Testis (tissue), 3 donors: ENCODE measurements around the gene CR2. TPM values are rescaled to one million over a fixed set of nuclear protein-coding genes. Genes with fewer than 3 reads are reported as not detected.
A peak's percentile ranks its signal among the peaks of the same experiment; 100 is the strongest.
"Not testable (repeated sequence)": the region's sequence is repeated elsewhere in the genome, so short reads cannot be mapped to it uniquely, and the experiment has no call there.

ENCODE experiments used
- DNase-seq: peaks from one replicate; pipeline ENCODE4 v3.0.0-alpha.2; 2019
- H3K27ac ChIP-seq, 2 donors: fragments of 200-600 bp; sonication (generic); one replicate each; pipeline ENCODE4 v1.5.1; 2019
- H3K27me3 ChIP-seq: fragments of 200-600 bp; sonication (generic); one replicate; pipeline ENCODE4 v1.5.1; 2019
- H3K36me3 ChIP-seq: fragments of 200-600 bp; sonication (generic); one replicate; pipeline ENCODE4 v1.5.1; 2017; ENCODE audit warnings: low read depth; ENCODE audit errors: missing control alignments
- H3K4me1 ChIP-seq: fragments of 200-600 bp; sonication (generic); one replicate; pipeline ENCODE4 v1.5.1; 2019
- H3K4me3 ChIP-seq, 2 donors: fragments of 200-600 bp; sonication (generic); one replicate each; pipeline ENCODE4 v1.5.1; 2017 to 2019
- H3K9me3 ChIP-seq: fragments of 200-600 bp; sonication (generic); one replicate; pipeline ENCODE4 v1.5.1; 2017
- POLR2A ChIP-seq: fragments of 450-650 bp; IDR thresholded peaks from one replicate; pipeline ENCODE4 v1.6.1; 2017; ENCODE audit warnings: antibody characterized with exemption, mild to moderate bottlenecking, moderate library complexity
- WGBS, 2 donors: methylation state at CpG; one replicate each; pipeline ENCODE4 v1.1.5; 2018; 5-methylcytosine and 5-hydroxymethylcytosine counted together
- intact Hi-C: fragments of 100-400 bp; cut with DNase I; formaldehyde crosslinking; loops from one replicate; pipeline ENCODE4 v1.15.1; 2023; ENCODE audit warnings: low total_unique reads
- polyA plus RNA-seq: library from polyadenylated mRNA; stranded (reverse); fragments of 350-450 nt; fragmentation: Illumina TruSeq; extraction: RNeasy Lipid Tissue Mini Kit (QIAGEN cat#74804); gene quantifications from one replicate; pipeline ENCODE4 v1.2.3, GENCODE V29; 2014; ENCODE audit warnings: low read depth, low replicate concordance; ENCODE audit not compliant: insufficient read depth
- total RNA-seq, 2 donors: library from RNA; depleted of rRNA; stranded (reverse); fragments of >200 nt; gene quantifications; one replicate each; pipeline ENCODE4 v1.2.3, GENCODE V29; 2016
- TF ChIP-seq, protein P1 (sequence below), 3 experiments: fragments of 450-650 bp in 2 of 3; fragments of 200-600 bp in 1 of 3; sonication (generic) in 1 of 3; IDR thresholded peaks; one replicate each; pipeline ENCODE4 v1.5.1; 2016 to 2019; ENCODE audit warnings: antibody characterized with exemption in 3 of 3, mild to moderate bottlenecking in 2 of 3, moderate library complexity in 1 of 3

The CR2 gene
- total and polyA plus RNA-seq, 3 donors from 2014 or later: 0.80 to 1.5 (median 1.3) TPM

DNA sequence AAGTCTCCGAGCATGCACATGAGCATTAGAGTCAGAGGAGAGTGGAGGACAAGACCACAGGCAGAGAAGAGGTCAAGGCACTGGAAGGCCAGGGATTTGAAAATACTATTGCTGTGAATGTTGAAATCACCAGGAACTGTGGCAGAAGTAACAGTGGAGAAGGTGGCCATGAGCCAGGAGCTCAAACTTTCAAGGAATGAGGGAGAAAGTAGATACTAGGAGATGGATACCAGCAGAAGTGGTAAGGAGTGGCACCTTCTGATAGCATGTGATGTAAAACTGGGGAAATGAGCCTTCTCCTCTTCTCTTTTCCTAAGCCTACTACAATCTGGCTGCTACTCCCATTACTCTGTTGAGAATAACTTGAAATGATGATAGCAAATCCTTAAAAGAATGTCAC is 40.0 kb downstream of the CR2 start:
- TF ChIP-seq, protein P1, sequence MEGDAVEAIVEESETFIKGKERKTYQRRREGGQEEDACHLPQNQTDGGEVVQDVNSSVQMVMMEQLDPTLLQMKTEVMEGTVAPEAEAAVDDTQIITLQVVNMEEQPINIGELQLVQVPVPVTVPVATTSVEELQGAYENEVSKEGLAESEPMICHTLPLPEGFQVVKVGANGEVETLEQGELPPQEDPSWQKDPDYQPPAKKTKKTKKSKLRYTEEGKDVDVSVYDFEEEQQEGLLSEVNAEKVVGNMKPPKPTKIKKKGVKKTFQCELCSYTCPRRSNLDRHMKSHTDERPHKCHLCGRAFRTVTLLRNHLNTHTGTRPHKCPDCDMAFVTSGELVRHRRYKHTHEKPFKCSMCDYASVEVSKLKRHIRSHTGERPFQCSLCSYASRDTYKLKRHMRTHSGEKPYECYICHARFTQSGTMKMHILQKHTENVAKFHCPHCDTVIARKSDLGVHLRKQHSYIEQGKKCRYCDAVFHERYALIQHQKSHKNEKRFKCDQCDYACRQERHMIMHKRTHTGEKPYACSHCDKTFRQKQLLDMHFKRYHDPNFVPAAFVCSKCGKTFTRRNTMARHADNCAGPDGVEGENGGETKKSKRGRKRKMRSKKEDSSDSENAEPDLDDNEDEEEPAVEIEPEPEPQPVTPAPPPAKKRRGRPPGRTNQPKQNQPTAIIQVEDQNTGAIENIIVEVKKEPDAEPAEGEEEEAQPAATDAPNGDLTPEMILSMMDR (IDR thresholded peaks at IDR 0.05): no peak
- no peak for TF ChIP-seq POLR2A
- Histone ChIP-seq H3K27me3 (no peaks in the 10 kb centered on the region), H3K27ac (no peak overlapping the region), H3K36me3 (no peaks in the 10 kb centered on the region), H3K4me1 (no peaks in the 10 kb centered on the region), H3K4me3 (no peak overlapping the region), H3K9me3 (no peaks in the 10 kb centered on the region)
- DNase-seq: no peak
- intact Hi-C loops: no loop called here
- WGBS, 2 donors: 88 to 95% methylated on average over 1 of the region's 1 CpG

DNA sequence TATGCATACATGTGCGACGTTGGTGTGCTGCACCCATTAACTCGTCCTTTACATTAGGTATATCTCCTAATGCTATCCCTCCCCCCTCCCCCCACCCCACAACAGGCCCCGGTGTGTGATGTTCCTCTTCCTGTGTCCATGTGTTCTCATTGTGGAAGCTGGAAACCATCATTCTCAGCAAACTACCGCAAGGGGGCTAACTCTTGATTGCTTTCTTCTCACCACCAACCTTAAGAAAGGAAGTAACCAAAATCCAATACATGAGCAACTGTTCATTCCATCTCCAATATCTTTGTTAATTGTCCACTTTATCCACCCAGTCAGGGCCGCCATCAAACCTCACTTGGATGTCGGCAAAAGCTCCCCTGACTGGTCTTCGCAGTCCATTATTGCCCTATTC is 41.2 kb downstream of the CR2 start:
- intact Hi-C loops, H3K27ac ChIP-seq, DNase-seq, H3K36me3 ChIP-seq, H3K4me1 ChIP-seq, H3K27me3 ChIP-seq, H3K9me3 ChIP-seq: not testable (repeated sequence)
- H3K4me3 ChIP-seq: peak overlapping the region in 1 of 2 donors; percentile 48
- WGBS, 2 donors: 63% methylated on average over 8 of the region's 8 CpGs

DNA sequence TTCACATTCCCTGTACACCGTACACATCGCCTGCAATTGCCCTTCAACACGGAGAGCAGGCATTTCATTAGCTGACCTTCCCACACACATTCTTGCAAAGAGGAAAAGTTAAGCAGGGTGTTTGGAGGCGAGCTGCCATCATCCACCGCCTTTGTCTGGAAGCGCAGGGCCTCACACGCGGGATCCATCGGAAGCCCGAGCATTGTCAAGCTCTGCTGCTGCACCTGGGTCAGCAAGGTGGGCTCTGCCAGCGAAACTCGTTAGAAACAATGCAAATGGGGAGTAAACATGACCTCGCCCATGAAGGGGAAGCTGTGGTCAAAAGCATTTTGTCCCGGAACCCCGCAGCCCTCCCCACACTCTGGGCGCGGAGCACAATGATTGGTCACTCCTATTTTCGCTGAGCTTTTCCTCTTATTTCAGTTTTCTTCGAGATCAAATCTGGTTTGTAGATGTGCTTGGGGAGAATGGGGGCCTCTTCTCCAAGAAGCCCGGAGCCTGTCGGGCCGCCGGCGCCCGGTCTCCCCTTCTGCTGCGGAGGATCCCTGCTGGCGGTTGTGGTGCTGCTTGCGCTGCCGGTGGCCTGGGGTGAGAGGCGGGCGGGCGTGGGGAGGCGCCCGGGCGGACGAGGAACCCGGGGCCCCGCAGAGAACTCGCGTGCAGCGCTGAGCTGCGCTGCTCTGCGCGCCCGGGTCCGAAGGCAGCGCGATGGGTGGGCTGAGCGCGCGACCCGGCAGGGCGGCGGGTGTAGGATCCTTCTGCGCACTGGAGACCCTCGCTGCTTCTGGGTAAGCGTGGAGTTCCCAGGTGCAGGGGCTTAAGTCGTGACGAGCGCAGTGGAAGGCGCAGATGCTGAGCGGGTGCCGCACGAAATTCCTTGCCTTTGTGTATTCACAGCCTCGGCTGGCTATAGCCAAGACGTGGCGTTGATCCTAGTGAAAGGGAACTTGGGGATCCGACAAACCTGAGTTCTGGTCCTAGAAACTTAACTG is 42.0 kb downstream of the CR2 start, which contains the start of gene CR1:
Gene CR1, plus strand, starts transcription at position 357 of the 992 bp plus-strand sequence. Its CDS starts 111 bp downstream, at position 468.
- Histone ChIP-seq H3K36me3 (no peaks in the 10 kb centered on the region), H3K27me3 (no peaks in the 10 kb centered on the region), H3K9me3 (no peaks in the 10 kb centered on the region), H3K27ac (no peak within 1 kb of the TSS), H3K4me1 (no peaks in the 10 kb centered on the region), H3K4me3 (peak within 1 kb of the TSS; percentile 17 to 48)
- peak; percentile 23 for DNase-seq
- TF ChIP-seq POLR2A: no peak
- TF ChIP-seq, protein P1 (IDR thresholded peaks at IDR 0.05): no peak
- intact Hi-C loops: no loop called here
- WGBS, 2 donors: 2 to 4% methylated on average over 19 to 68 of the region's 68 CpGs

DNA sequence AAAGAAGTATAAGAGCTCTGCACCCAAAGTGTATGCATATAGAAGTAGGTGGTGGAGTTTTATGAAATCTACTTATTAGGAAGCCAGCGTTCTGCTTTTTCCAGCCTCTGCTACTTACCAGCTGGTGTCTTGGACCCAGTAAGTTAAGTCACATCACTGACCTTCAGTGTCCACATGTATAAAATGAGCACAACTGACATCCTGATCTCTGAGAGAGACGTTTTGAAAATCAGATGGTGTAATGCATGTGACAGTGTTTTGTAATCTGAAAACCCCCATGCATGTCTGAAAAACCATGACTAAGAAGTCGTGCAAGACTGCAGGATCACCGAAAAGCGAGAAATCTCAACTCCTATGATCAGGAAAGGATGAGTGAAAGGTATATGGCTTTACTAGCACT is 43.8 kb downstream of the CR2 start:
- TF ChIP-seq, protein P1 (IDR thresholded peaks at IDR 0.05): no peak
- no peak for TF ChIP-seq POLR2A
- no peaks in the 10 kb centered on the region for H3K27me3 ChIP-seq
- intact Hi-C loops: no loop called here

DNA sequence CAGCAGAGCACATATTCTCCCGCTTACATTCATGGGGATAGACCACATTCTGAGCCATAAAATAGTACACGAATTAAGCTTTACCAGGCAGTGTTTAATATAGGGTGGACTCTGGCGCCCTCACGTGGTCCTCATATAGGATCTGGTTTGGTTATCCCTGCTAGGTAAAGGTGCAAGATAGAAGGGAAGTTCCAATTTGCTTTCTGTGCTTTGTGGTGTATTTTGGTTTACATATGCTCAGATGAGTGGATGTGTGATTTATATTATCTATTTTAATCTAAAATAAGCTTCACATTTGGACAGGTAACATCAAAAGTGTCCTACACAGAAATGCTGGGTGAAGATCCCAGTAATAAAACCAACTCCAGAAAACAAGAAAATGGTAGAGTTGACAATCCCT is 45.4 kb downstream of the CR2 start:
- no peak overlapping the region for H3K4me3 ChIP-seq
- DNase-seq: peak; percentile 83
- no peaks in the 10 kb centered on the region for H3K9me3 ChIP-seq
- H3K4me1 ChIP-seq: no peaks in the 10 kb centered on the region
- no peak overlapping the region for H3K27ac ChIP-seq
- 10 to 17% methylated on average over 4 of the region's 4 CpGs for WGBS, 2 donors
- intact Hi-C loops: no loop called here
- H3K27me3 ChIP-seq: no peaks in the 10 kb centered on the region
- no peaks in the 10 kb centered on the region for H3K36me3 ChIP-seq
- TF ChIP-seq, protein P1 (IDR thresholded peaks at IDR 0.05): peak; percentile 13 to 54 (median 50)
- no peak for TF ChIP-seq POLR2A

More for the DNA sequence above, 43.8 kb downstream of the CR2 start:
- Histone ChIP-seq H3K36me3 (no peaks in the 10 kb centered on the region), H3K4me1 (no peaks in the 10 kb centered on the region), H3K4me3 (no peak overlapping the region), H3K27ac (no peak overlapping the region), H3K9me3 (no peaks in the 10 kb centered on the region)
- WGBS, 2 donors: 72% methylated on average over 5 of the region's 5 CpGs
- no peak for DNase-seq
